ENCODE data around the gene FAM50A.

GRCh38 chrX:154485150-154486051, 41.5 kb downstream of the FAM50A start:
- no peak for TF ChIP-seq TAF1 (IDR thresholded peaks at IDR 0.05; ENCODE audit: borderline replicate concordance, insufficient read depth, low read length)
- TF ChIP-seq REST (IDR thresholded peaks at IDR 0.05; ENCODE audit: insufficient read depth in 1 of 2, low read depth in 2 of 2, low read length in 2 of 2), result no peak
- no peak for TF ChIP-seq POLR2AphosphoS5 (IDR thresholded peaks at IDR 0.05; ENCODE audit: low read depth, low read length)
- no peak for TF ChIP-seq FOXP2 (optimal IDR thresholded peaks at IDR 0.05; ENCODE audit: borderline replicate concordance, extremely low read depth, extremely low read length, insufficient read depth)
- TF ChIP-seq SIN3A (IDR thresholded peaks at IDR 0.05; ENCODE audit: borderline replicate concordance, insufficient read depth, low read length), result no peak
